Left forelimb (tissue), 1 donor: ENCODE measurements around the gene ODF2L.

Source experiments
- DNase-seq: peaks from one replicate; pipeline ENCODE4 v3.0.0-alpha.2; 2018; ENCODE audit warnings: low spot score

ODF2L gene

DNA sequence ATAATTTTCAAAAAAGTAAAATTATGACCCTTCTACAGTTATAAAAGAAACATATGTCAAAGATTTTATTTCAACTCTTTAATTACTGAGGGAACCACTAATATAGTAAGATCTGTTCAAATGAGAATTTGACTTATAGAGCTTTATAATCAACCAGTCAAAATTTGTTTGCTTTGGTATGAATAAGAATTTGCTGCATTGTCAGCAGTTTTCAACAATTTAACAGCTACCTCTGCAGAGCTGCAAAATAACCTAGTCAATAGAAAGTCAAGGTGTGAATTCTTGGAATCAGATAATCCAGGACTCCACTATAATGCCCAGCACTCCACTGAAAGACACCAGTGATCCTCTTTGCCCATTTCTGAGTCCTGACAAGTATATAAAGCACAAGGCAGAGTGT lies 78.2 kb downstream of the ODF2L start:
- DNase-seq: no peak

DNA sequence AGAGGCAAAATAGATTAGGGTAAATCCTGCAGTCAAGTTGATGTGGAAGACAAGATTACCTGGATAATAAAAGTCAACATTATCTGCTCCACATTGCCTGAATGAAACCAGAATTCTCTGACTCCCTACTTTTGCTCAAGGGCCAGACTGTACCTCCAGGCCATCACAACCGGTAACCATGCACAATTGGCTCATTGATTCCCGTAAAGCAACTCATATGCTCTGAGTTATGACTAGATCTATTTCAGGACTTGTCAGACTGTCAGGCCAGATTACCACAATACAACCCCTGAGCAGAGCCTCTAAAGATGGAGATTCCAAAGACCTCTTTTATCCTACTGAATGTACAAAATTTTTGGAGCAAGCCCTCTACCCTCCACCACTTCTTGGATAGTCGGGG lies 90.4 kb downstream of the ODF2L start:
- no peak for DNase-seq

DNA sequence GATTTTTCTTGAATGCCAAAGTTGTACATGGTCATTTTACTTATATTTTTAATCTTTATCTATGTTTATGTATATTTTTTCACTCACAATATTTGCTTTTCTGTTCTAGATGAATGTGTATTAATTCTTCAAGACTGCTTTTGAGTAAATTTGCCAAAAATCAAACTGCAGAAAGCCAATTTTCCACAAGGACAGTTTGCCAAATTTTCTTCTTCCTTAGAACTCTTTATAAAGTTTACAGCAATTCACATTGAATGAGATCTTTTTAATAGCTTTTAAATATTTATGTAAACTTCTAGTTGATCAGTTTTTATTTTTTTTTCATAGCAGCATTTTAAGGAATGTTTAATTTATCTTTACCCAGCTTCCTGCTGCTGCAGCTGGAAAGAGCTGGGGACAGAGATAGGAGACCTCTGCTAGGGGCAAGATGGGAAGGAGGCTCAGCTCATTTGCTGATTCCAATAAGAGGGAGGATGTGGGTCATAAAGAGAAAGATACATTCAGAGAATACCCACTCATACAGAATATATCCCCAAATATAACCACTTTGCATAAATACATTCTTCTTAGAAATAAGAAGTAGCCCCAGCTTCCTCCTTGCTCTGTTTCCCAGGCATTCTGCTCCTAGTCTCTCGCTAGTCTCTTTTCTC lies 93.0 kb downstream of the ODF2L start:
- DNase-seq: no peak
